GM12872 (cell line): Measurements from ENCODE around the gene CGGBP1.

Source experiments
- TF ChIP-seq, protein P1 (sequence below): IDR thresholded peaks from 3 replicates; pipeline ENCODE4 v1.5.1; 2011; ENCODE audit warnings: low read depth, mild to moderate bottlenecking, low read length, moderate library complexity; ENCODE audit not compliant: insufficient read depth

CGGBP1 gene

DNA sequence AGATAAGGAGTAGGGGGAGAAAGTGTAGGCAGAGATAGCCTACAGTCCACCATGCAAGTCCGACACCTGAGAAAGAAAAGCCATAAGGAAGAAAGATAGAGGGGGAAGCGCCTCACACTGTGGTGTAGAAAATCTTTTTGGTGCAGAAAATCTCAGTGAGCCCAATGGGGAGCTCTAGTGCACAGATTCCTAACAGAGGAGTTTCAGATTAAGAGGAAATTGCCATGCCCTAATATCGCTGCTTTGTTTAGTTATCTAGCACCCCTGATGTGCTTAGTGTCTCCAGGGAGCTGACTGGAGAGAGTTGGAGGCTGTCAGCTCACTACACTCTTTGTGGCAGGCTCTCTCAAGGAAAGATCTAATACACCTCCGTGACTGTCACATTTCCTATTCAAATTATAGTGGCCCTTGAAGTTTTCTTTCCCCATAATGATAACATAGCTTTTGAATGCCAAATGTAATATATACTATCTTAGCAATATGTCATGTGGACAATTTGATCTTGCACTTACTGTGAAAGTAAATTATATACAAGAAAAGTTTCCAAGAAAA lies 33.7 kb downstream of the CGGBP1 start:
- TF ChIP-seq, protein P1, sequence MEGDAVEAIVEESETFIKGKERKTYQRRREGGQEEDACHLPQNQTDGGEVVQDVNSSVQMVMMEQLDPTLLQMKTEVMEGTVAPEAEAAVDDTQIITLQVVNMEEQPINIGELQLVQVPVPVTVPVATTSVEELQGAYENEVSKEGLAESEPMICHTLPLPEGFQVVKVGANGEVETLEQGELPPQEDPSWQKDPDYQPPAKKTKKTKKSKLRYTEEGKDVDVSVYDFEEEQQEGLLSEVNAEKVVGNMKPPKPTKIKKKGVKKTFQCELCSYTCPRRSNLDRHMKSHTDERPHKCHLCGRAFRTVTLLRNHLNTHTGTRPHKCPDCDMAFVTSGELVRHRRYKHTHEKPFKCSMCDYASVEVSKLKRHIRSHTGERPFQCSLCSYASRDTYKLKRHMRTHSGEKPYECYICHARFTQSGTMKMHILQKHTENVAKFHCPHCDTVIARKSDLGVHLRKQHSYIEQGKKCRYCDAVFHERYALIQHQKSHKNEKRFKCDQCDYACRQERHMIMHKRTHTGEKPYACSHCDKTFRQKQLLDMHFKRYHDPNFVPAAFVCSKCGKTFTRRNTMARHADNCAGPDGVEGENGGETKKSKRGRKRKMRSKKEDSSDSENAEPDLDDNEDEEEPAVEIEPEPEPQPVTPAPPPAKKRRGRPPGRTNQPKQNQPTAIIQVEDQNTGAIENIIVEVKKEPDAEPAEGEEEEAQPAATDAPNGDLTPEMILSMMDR = no peak

DNA sequence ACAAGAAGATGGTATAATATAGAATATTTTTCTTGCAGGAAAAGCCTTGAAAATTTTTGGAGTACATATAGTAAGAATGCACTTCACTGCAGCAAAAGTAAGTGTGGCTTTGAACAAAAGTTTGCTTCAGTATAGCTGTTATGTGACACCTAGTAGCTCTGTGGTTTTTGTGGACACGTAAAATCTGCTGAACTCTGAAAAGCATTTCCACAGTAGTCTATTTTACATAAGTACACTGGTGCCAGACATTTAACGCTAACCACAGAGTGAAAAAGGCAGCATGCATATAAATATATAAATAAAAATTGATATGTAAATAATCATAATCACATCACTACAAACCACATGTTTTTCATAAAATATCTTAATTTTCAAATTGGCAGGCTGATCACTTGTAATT lies 39.8 kb downstream of the CGGBP1 start:
- TF ChIP-seq, protein P1 = no peak

DNA sequence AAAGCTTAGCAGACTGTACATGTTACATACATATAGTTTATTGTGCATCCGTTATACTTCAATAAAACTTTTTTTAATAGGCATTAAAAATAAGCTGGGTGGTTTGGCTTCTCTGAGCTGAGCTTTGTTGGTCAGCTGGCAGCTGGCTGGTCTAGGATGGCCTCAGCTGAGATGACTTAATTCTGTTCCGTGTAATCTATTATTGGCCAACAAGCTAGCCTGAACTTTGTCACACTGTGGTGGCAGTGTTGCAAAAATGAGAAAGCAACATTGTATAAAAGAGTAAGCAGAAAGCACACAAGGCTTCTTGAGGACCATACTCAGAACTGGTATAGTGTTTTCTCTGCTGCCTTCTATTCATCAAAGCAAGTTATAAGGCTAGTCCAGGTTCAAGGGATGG lies 45.2 kb downstream of the CGGBP1 start:
- TF ChIP-seq, protein P1 = no peak

DNA sequence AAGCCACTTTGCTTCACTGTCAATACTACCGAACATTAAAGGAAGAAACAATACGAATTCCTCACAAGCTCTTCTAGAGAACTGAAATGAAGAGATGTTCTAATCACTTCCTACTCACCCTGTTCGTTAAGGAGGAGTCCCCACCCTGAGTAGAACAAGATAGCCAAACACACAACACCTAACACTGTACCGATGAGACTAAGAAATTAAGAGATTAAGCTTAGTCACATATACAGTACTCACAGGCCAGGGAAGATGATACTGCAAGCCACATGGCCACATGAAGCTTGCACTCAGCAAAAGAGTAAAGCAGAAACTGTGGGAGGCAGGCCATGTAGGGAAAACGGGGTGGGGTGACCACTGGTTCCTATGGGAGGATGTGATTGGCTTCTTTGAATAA lies 48.0 kb downstream of the CGGBP1 start:
- TF ChIP-seq, protein P1 = no peak

DNA sequence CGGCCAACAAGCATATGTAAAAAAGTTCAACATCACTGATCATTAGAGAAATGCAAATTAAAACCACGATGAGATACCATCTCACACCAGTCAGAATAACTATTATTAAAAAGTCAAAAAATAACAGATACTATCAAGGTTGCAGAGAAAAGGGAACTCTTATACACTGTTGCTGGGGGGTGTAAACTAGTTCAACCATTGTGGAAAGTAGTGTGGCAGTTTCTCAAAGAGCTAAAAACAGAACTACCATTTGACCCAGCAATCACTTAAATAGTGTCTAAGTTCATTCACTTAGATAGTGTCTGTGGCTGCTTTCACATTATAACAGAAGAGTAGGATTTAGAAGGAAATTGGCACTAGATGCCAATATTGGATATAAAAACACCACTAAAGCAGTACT lies 49.7 kb downstream of the CGGBP1 start:
- TF ChIP-seq, protein P1 = no peak

DNA sequence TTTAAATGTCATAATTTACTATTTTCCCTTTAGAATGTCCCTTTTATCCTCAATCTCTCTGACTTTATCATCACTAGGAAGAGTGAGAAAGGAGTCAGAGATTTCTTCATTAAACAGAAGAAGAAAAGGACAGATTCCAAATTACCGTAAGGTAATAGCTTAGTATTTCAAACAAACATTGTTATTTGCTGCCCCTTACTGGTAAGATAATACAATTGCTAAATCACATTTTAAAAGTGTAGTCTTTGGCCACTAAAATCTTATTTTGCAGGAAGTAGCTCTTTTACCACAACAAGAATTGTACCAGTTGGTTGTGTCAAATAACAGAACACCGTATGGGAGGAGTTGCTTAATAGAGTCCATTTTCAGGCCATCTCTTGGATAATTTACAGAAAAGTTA lies 53.7 kb downstream of the CGGBP1 start:
- TF ChIP-seq, protein P1 = no peak; the same call in 2 of the 3 replicates

DNA sequence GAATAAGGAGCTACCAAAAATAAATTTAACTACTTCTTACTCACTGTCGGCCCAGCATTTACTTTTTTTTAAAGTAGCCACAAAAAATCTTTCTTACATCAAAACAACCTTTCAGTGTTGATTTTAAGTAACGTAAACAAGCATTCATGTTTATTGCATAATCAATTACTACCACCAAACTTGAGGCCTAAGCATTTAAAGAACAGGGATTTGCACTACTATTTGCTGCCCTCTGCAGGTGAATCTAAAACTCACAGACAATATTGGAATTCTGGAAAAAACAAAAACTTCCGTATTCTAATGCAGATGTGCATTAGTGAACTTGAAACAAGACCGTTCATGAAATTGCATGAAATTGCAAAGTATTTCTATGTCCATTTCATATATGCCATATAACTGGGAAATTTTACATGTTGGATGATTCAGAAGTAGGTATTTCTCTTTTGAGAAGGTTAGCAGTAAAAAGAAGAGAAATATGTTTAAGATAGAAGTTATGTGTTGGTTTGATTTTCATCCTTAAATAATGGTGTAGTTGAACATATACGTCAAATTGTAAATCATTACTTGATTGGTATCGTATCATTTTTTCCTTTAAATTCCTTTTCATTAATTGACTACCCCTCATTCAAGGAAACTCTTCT lies 55.6 kb downstream of the CGGBP1 start:
- TF ChIP-seq, protein P1 = peak; percentile 59
